Germinal center (tissue), 1 donor: ENCODE measurements around the gene MTRR.

Experiments used
- DNase-seq: peaks from one replicate; pipeline ENCODE4 v3.0.0; 2012; ENCODE audit warnings: mixed read lengths, low spot score

The MTRR gene

GRCh38 chr5:7857361-7857760 is 11.6 kb upstream of the MTRR start:
- no peak for DNase-seq

- no peak for DNase-seq
Measured at GRCh38 chr5:7857926-7858632, 10.9 kb upstream of the MTRR start.

GRCh38 chr5:7866196-7866595 is 2.8 kb upstream of the MTRR start:
- DNase-seq: no peak

- DNase-seq: no peak
Measured at GRCh38 chr5:7867260-7867659, 1.7 kb upstream of the MTRR start.

GRCh38 chr5:7868427-7868772 is 548 bp upstream of the MTRR start:
- peak; percentile 12 for DNase-seq

- DNase-seq: peak; percentile 26
Measured at GRCh38 chr5:7869474-7870136, 657 bp downstream of the MTRR start.

- DNase-seq: no peak
Measured at GRCh38 chr5:7871653-7872052, 2.7 kb downstream of the MTRR start.

- no peak for DNase-seq
Measured at GRCh38 chr5:7872517-7873130, 3.7 kb downstream of the MTRR start.

GRCh38 chr5:7873216-7873615 is 4.3 kb downstream of the MTRR start:
- no peak for DNase-seq

- DNase-seq: no peak
Measured at GRCh38 chr5:7874639-7875038, 5.7 kb downstream of the MTRR start.

GRCh38 chr5:7875151-7875550 is 6.2 kb downstream of the MTRR start:
- DNase-seq: no peak

- DNase-seq: no peak
Measured at GRCh38 chr5:7876867-7877266, 7.9 kb downstream of the MTRR start.

- DNase-seq: no peak
Measured at GRCh38 chr5:7877851-7878250, 8.9 kb downstream of the MTRR start.

GRCh38 chr5:7878381-7878873 is 9.5 kb downstream of the MTRR start:
- no peak for DNase-seq

- no peak for DNase-seq
Measured at GRCh38 chr5:7881091-7881490, 12.1 kb downstream of the MTRR start.

- no peak for DNase-seq
Measured at GRCh38 chr5:7881816-7882215, 12.9 kb downstream of the MTRR start.

- no peak for DNase-seq
Measured at GRCh38 chr5:7882926-7883325, 14.0 kb downstream of the MTRR start.

- no peak for DNase-seq
Measured at GRCh38 chr5:7884491-7885267, 15.7 kb downstream of the MTRR start.

GRCh38 chr5:7886849-7887475 is 18.0 kb downstream of the MTRR start:
- DNase-seq: peak; percentile 11

- no peak for DNase-seq
Measured at GRCh38 chr5:7888901-7889300, 20.0 kb downstream of the MTRR start.

GRCh38 chr5:7894439-7894838 is 25.5 kb downstream of the MTRR start:
- DNase-seq: no peak

- DNase-seq: no peak
Measured at GRCh38 chr5:7894860-7895259, 25.9 kb downstream of the MTRR start.
